Loucy (cell line): ENCODE measurements around the gene METTL15.

Experiments
- H2AFZ ChIP-seq: fragments of 200-600 bp; sonication (generic); 2 replicates; pipeline ENCODE4 v1.6.0; 2016; ENCODE audit warnings: antibody characterized with exemption, mild to moderate bottlenecking, low read length, moderate library complexity
- H3F3A ChIP-seq: fragments of 200-600 bp; 2 replicates; pipeline ENCODE4 v1.6.0; 2016; ENCODE audit warnings: antibody characterized with exemption, low read depth, mild to moderate bottlenecking
- H3K27me3 ChIP-seq: fragments of 200-600 bp; sonication (generic); 2 replicates; pipeline ENCODE4 v1.6.1; 2014; ENCODE audit warnings: low read length, mild to moderate bottlenecking; ENCODE audit not compliant: insufficient read depth, poor library complexity, severe bottlenecking
- H3K36me3 ChIP-seq: fragments of 200-600 bp; sonication (generic); 2 replicates; pipeline ENCODE4 v1.6.1; 2016; ENCODE audit warnings: low read length; ENCODE audit not compliant: insufficient read depth
- H3K4me1 ChIP-seq: fragments of 200-600 bp; sonication (generic); 2 replicates; pipeline ENCODE4 v1.5.1; 2014; ENCODE audit warnings: low read length, mild to moderate bottlenecking; ENCODE audit not compliant: insufficient read depth, poor library complexity, severe bottlenecking
- H3K4me2 ChIP-seq: fragments of 200-600 bp; sonication (generic); 2 replicates; pipeline ENCODE4 v1.6.0; 2014; ENCODE audit warnings: antibody characterized with exemption, low read length, low read depth, mild to moderate bottlenecking; ENCODE audit not compliant: poor library complexity, severe bottlenecking
- H3K4me3 ChIP-seq: fragments of 200-600 bp; sonication (generic); 2 replicates; pipeline ENCODE4 v1.5.1; 2014; ENCODE audit warnings: low read length, mild to moderate bottlenecking, mixed read lengths; ENCODE audit not compliant: poor library complexity, severe bottlenecking
- H3K79me2 ChIP-seq: fragments of 200-600 bp; sonication (generic); 2 replicates; pipeline ENCODE4 v1.6.1; 2014; ENCODE audit warnings: low read length; ENCODE audit not compliant: insufficient read depth
- H3K9ac ChIP-seq: fragments of 200-600 bp; sonication (generic); 2 replicates; pipeline ENCODE4 v1.6.0; 2014; ENCODE audit warnings: mild to moderate bottlenecking, low read depth, low read length, moderate library complexity; ENCODE audit not compliant: poor library complexity, severe bottlenecking
- H3K9me2 ChIP-seq: fragments of 200-600 bp; sonication (generic); replicated peaks from 2 replicates; pipeline ENCODE4 v1.6.1; 2016; ENCODE audit warnings: low read depth, low read length, mixed read lengths
- H3K9me3 ChIP-seq: fragments of 200-600 bp; sonication (generic); 2 replicates; pipeline ENCODE4 v1.6.1; 2014; ENCODE audit warnings: mild to moderate bottlenecking, antibody characterized with exemption, low read length, low read depth; ENCODE audit not compliant: insufficient read depth
- H4K20me1 ChIP-seq: fragments of 200-600 bp; sonication (generic); 2 replicates; pipeline ENCODE4 v1.6.0; 2014; ENCODE audit warnings: antibody characterized with exemption, low read length, mild to moderate bottlenecking; ENCODE audit not compliant: insufficient read depth, poor library complexity, severe bottlenecking
- CTCF ChIP-seq: fragments of 200-600 bp; sonication (generic); conservative IDR thresholded peaks from 2 replicates; pipeline ENCODE4 v1.5.1; 2014; ENCODE audit warnings: mild to moderate bottlenecking, antibody characterized with exemption, low read length
- EZH2phosphoT487 ChIP-seq: fragments of 200-600 bp; IDR thresholded peaks from 2 replicates; pipeline ENCODE4 v1.6.1; 2018; ENCODE audit warnings: antibody characterized with exemption, mild to moderate bottlenecking, moderate library complexity, borderline replicate concordance

METTL15 gene

GRCh38 chr11:28170759-28171158 is 62.6 kb downstream of the METTL15 start:
- no peak for TF ChIP-seq CTCF
- TF ChIP-seq EZH2phosphoT487, result no peak

GRCh38 chr11:28176351-28176750 is 68.2 kb downstream of the METTL15 start:
- Histone ChIP-seq H3K9me3 (no peaks in the 10 kb centered on the region), H3K4me2 (no peak overlapping the region), H3F3A (no peaks in the 10 kb centered on the region), H3K9ac (no peak overlapping the region), H3K27me3 (no peaks in the 10 kb centered on the region), H2AFZ (no peak overlapping the region), H4K20me1 (no peaks in the 10 kb centered on the region), H3K36me3 (no peaks in the 10 kb centered on the region), H3K79me2 (no peaks in the 10 kb centered on the region), H3K4me1 (no peaks in the 10 kb centered on the region), H3K4me3 (no peak overlapping the region), H3K9me2 (no peaks in the 10 kb centered on the region)
- TF ChIP-seq CTCF, result no peak

More at GRCh38 chr11:28170759-28171158, 62.6 kb downstream of the METTL15 start:
- Histone ChIP-seq H3K36me3 (no peaks in the 10 kb centered on the region), H3K9ac (no peak overlapping the region), H3F3A (no peaks in the 10 kb centered on the region), H3K4me3 (no peak overlapping the region), H3K9me3 (0 out of 2 replicates have a peak, but pooled peaks cover 2% of the 10 kb centered on the region), H2AFZ (no peak overlapping the region), H3K79me2 (no peaks in the 10 kb centered on the region), H3K9me2 (no peaks in the 10 kb centered on the region), H3K27me3 (no peaks in the 10 kb centered on the region), H4K20me1 (no peaks in the 10 kb centered on the region), H3K4me1 (peaks cover 6% of the 10 kb centered on the region), H3K4me2 (no peak overlapping the region)

GRCh38 chr11:28195449-28195848 is 87.3 kb downstream of the METTL15 start:
- H3K79me2 ChIP-seq, result no peaks in the 10 kb centered on the region
- no peak for TF ChIP-seq EZH2phosphoT487
- TF ChIP-seq CTCF, result no peak
- no peaks in the 10 kb centered on the region for H4K20me1 ChIP-seq
- H3K36me3 ChIP-seq, result peaks cover 3% of the 10 kb centered on the region; the same call in 1 of the 2 replicates
- no peaks in the 10 kb centered on the region for H3K4me1 ChIP-seq
- no peaks in the 10 kb centered on the region for H3K9me2 ChIP-seq
- no peak overlapping the region for H3K9ac ChIP-seq
- H2AFZ ChIP-seq, result no peak overlapping the region
- no peaks in the 10 kb centered on the region for H3K27me3 ChIP-seq
- H3K4me2 ChIP-seq, result no peak overlapping the region
- no peak overlapping the region for H3K4me3 ChIP-seq
- no peaks in the 10 kb centered on the region; the same call in 1 of the 2 replicates for H3K9me3 ChIP-seq
- H3F3A ChIP-seq, result no peaks in the 10 kb centered on the region
